Gastroesophageal sphincter (tissue), 3 donors: ENCODE data around the gene SLC9A7.

ENCODE experiments used
- POLR2A ChIP-seq, 2 donors: fragments of 450-650 bp; IDR thresholded peaks; one replicate each; pipeline ENCODE4 v1.6.1; 2017; ENCODE audit warnings: antibody characterized with exemption in 2 of 2, mild to moderate bottlenecking in 2 of 2, moderate library complexity in 1 of 2
- POLR2AphosphoS5 ChIP-seq: sonication (generic); formaldehyde crosslinking; IDR thresholded peaks from one replicate; pipeline ENCODE4 v1.6.1; 2017; ENCODE audit warnings: antibody characterized with exemption
- TF ChIP-seq, protein P1 (sequence below), 4 experiments: fragments of 200-600 bp in 2 of 4; fragments of 450-650 bp in 2 of 4; sonication (generic) in 1 of 4; IDR thresholded peaks; one replicate each; pipeline ENCODE4 v1.5.1; 2017 to 2019; ENCODE audit warnings: antibody characterized with exemption in 4 of 4, mild to moderate bottlenecking in 2 of 4, moderate library complexity in 2 of 4

DNA sequence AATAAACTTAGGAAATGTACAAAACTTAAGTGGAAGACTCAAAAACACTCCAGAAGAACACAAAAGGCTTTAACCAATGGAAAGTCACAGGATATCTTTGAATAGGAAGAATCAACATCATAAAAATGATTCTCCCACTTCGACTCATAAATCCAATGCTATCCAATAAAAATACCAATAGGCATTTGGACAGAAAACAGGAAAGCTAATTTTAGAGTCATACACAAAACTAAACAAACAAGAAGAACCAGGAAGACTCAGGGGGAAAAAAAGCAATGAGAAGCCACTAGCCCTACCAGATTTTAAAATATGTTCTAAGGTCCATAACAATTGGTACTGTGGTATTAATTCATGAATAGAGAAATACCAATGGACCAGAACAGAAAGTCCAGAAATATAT, 28.2 kb downstream of the SLC9A7 start:
- TF ChIP-seq, protein P1, sequence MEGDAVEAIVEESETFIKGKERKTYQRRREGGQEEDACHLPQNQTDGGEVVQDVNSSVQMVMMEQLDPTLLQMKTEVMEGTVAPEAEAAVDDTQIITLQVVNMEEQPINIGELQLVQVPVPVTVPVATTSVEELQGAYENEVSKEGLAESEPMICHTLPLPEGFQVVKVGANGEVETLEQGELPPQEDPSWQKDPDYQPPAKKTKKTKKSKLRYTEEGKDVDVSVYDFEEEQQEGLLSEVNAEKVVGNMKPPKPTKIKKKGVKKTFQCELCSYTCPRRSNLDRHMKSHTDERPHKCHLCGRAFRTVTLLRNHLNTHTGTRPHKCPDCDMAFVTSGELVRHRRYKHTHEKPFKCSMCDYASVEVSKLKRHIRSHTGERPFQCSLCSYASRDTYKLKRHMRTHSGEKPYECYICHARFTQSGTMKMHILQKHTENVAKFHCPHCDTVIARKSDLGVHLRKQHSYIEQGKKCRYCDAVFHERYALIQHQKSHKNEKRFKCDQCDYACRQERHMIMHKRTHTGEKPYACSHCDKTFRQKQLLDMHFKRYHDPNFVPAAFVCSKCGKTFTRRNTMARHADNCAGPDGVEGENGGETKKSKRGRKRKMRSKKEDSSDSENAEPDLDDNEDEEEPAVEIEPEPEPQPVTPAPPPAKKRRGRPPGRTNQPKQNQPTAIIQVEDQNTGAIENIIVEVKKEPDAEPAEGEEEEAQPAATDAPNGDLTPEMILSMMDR (IDR thresholded peaks at IDR 0.05): no peak
- no peak for TF ChIP-seq POLR2A (IDR thresholded peaks at IDR 0.05)
- TF ChIP-seq POLR2AphosphoS5: no peak
